Uterus (tissue), 4 donors: Measurements from ENCODE around the gene TEX2. TPM values are rescaled to one million over a fixed set of nuclear protein-coding genes. Genes with fewer than 3 reads are reported as not detected.
A peak's percentile ranks its signal among the peaks of the same experiment; 100 is the strongest.

Experiments
- DNase-seq, 2 donors: peaks; one replicate each; pipeline ENCODE4 v3.0.0-alpha.2; 2019 to 2020
- H3K27ac ChIP-seq, 2 donors: fragments of 200-600 bp; sonication (generic); 1 replicate in 1 of 2; 2 replicates in 1 of 2; pipeline ENCODE4 v1.5.1; 2016 to 2018
- H3K27me3 ChIP-seq, 2 donors: fragments of 200-600 bp; sonication (generic); one replicate each; pipeline ENCODE4 v1.5.1; 2018 to 2019; ENCODE audit warnings: control low read depth in 1 of 2
- H3K36me3 ChIP-seq, 2 donors: fragments of 200-600 bp; sonication (generic); one replicate each; pipeline ENCODE4 v1.5.1; 2019; ENCODE audit warnings: control low read depth in 1 of 2
- H3K4me1 ChIP-seq, 2 donors: fragments of 200-600 bp; sonication (generic); one replicate each; pipeline ENCODE4 v1.5.1; 2018 to 2019; ENCODE audit warnings: control low read depth in 1 of 2
- H3K4me3 ChIP-seq, 2 donors: fragments of 200-600 bp; sonication (generic); 1 replicate in 1 of 2; 2 replicates in 1 of 2; pipeline ENCODE4 v1.5.1; 2018 to 2019; ENCODE audit warnings: mild to moderate bottlenecking in 1 of 2
- H3K9me3 ChIP-seq, 2 donors: fragments of 200-600 bp; sonication (generic); one replicate each; pipeline ENCODE4 v1.5.1; 2019; ENCODE audit warnings: control low read depth in 1 of 2
- POLR2A ChIP-seq, 2 donors: fragments of 450-650 bp; IDR thresholded peaks; one replicate each; pipeline ENCODE4 v1.6.1; 2016; ENCODE audit warnings: antibody characterized with exemption in 2 of 2, mild to moderate bottlenecking in 1 of 2, moderate library complexity in 1 of 2
- intact Hi-C: fragments of 100-400 bp; cut with DNase I; formaldehyde crosslinking; loops from one replicate; pipeline ENCODE4 v1.15.1; 2023; ENCODE audit warnings: low total_unique reads
- total RNA-seq, 4 donors: library from RNA; depleted of rRNA in 3 of 4; stranded (reverse); fragments of >200 nt in 3 of 4; gene quantifications; one replicate each; pipeline versions ENCODE4 v1.1.0 to v1.2.4, GENCODE V29; 2014 to 2023
- TF ChIP-seq, protein P1 (sequence below), 4 experiments: fragments of 200-600 bp in 2 of 4; fragments of 450-650 bp in 2 of 4; sonication (generic) in 2 of 4; IDR thresholded peaks; one replicate each; pipeline ENCODE4 v1.5.1; 2016 to 2019; ENCODE audit warnings: antibody characterized with exemption in 4 of 4, mild to moderate bottlenecking in 2 of 4, moderate library complexity in 1 of 4
- donor health status: DM: yes; HTN: yes; CAD: no.

Gene TEX2, protein sequence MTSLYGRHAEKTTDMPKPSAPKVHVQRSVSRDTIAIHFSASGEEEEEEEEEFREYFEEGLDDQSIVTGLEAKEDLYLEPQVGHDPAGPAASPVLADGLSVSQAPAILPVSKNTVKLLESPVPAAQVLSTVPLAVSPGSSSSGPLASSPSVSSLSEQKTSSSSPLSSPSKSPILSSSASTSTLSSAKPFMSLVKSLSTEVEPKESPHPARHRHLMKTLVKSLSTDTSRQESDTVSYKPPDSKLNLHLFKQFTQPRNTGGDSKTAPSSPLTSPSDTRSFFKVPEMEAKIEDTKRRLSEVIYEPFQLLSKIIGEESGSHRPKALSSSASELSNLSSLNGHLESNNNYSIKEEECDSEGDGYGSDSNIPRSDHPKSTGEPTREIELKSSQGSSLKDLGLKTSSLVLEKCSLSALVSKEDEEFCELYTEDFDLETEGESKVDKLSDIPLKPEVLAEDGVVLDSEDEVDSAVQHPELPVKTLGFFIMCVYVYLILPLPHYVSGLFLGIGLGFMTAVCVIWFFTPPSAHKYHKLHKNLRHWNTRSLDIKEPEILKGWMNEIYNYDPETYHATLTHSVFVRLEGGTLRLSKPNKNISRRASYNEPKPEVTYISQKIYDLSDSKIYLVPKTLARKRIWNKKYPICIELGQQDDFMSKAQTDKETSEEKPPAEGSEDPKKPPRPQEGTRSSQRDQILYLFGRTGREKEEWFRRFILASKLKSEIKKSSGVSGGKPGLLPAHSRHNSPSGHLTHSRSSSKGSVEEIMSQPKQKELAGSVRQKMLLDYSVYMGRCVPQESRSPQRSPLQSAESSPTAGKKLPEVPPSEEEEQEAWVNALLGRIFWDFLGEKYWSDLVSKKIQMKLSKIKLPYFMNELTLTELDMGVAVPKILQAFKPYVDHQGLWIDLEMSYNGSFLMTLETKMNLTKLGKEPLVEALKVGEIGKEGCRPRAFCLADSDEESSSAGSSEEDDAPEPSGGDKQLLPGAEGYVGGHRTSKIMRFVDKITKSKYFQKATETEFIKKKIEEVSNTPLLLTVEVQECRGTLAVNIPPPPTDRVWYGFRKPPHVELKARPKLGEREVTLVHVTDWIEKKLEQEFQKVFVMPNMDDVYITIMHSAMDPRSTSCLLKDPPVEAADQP
- 10 to 100 TPM; 23.8 to 43.4 (median 35.6) TPM for total RNA-seq

GRCh38 chr17:64263000-64263766, at the start of gene TEX2:
Gene TEX2, minus strand, starts transcription at chr17:64263260. Its CDS starts 49,043 bp downstream, at chr17:64214217.
- Histone ChIP-seq H3K27ac (peak within 1 kb of the TSS; percentile 86 to 87), H3K4me3 (peak within 1 kb of the TSS; percentile 94 to 96), H3K27me3 (no peaks in the 10 kb centered on the region), H3K4me1 (peaks cover 0 to 4% of the 10 kb centered on the region in 2 donors), H3K36me3 (no peaks in the 10 kb centered on the region), H3K9me3 (no peaks in the 10 kb centered on the region)
- DNase-seq = peak; percentile 86 to 87
- intact Hi-C loops = loop anchor here (10.0 kb wide), 1 partner anchor 108 kb away; no protein-coding TSS in a partner anchor
- TF ChIP-seq, protein P1, sequence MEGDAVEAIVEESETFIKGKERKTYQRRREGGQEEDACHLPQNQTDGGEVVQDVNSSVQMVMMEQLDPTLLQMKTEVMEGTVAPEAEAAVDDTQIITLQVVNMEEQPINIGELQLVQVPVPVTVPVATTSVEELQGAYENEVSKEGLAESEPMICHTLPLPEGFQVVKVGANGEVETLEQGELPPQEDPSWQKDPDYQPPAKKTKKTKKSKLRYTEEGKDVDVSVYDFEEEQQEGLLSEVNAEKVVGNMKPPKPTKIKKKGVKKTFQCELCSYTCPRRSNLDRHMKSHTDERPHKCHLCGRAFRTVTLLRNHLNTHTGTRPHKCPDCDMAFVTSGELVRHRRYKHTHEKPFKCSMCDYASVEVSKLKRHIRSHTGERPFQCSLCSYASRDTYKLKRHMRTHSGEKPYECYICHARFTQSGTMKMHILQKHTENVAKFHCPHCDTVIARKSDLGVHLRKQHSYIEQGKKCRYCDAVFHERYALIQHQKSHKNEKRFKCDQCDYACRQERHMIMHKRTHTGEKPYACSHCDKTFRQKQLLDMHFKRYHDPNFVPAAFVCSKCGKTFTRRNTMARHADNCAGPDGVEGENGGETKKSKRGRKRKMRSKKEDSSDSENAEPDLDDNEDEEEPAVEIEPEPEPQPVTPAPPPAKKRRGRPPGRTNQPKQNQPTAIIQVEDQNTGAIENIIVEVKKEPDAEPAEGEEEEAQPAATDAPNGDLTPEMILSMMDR (IDR thresholded peaks at IDR 0.05) = peak in 1 of 4 experiments; percentile 30
- TF ChIP-seq POLR2A (IDR thresholded peaks at IDR 0.05) = peak; percentile 33 to 73

DNA sequence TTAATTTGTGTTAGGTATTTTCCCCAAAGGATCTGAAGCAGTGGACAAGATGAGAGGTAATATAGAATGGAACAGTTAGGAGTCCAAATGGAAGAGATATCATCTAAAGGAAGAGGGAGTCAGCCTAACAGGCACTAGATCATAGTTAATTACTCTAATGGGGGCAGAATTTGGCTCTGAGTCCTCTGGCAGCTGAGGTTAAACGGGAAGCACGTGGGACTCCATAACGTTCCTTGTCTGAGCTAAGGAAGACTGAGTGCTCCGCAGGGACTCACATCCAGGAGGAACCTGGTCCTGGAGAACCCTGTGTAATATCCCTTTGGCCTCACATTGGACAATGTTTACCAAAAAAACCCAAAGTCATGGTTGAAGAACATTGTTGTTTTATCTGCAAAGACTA, 46.6 kb upstream of the TEX2 start:
- TF ChIP-seq, protein P1 (IDR thresholded peaks at IDR 0.05) = no peak
- no peak overlapping the region for H3K4me3 ChIP-seq
- H3K36me3 ChIP-seq = no peaks in the 10 kb centered on the region
- H3K27me3 ChIP-seq = no peaks in the 10 kb centered on the region
- intact Hi-C loops = no loop called here
- no peak overlapping the region for H3K27ac ChIP-seq
- no peaks in the 10 kb centered on the region for H3K4me1 ChIP-seq
- peak in 1 of 2 donors; percentile 58 for DNase-seq
- no peaks in the 10 kb centered on the region for H3K9me3 ChIP-seq

GRCh38 chr17:64309021-64309420, 46.0 kb upstream of the TEX2 start:
- TF ChIP-seq, protein P1 (IDR thresholded peaks at IDR 0.05) = no peak
- no peak for TF ChIP-seq POLR2A (IDR thresholded peaks at IDR 0.05)
- no peak overlapping the region for H3K4me3 ChIP-seq
- H3K27ac ChIP-seq = no peak overlapping the region
- DNase-seq = no peak
- H3K4me1 ChIP-seq = no peaks in the 10 kb centered on the region
- H3K36me3 ChIP-seq = no peaks in the 10 kb centered on the region
- intact Hi-C loops = no loop called here
- H3K9me3 ChIP-seq = no peaks in the 10 kb centered on the region
- no peaks in the 10 kb centered on the region for H3K27me3 ChIP-seq

DNA sequence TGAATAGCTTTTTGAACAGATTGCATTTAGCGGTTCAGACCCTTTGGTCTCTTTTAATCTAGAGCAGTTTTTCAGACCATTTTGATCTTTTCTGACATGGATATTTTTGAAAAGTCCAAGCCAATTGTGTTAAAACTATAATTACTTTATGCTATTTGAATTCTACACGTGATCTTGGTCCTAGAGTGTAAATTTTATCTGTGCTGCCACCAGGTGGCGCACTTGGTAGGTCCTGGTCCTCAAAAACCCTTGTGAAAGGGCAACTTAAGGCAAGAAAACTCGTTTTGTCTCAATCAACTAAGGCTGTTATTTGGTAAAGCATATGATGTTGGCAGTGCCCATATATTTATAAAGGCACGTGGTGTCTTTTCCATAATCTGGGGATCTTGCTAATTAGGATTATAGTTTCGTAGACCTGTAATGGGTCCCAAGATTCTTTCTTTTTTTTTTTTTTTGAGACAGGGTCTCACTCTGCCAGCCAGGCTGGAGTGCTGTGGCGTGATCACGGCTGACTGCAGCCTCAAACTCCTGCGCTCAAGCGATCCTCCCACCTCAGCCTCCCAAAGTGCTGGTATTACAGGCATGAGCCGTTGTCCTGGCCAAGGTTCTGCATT, 43.9 kb upstream of the TEX2 start:
- no peaks in the 10 kb centered on the region for H3K36me3 ChIP-seq
- H3K27ac ChIP-seq = no peak overlapping the region
- no peak overlapping the region for H3K4me3 ChIP-seq
- intact Hi-C loops = no loop called here
- no peaks in the 10 kb centered on the region for H3K9me3 ChIP-seq
- DNase-seq = peak; percentile 58 to 59
- TF ChIP-seq, protein P1 (IDR thresholded peaks at IDR 0.05) = peak; percentile 68 to 87 (median 74)
- TF ChIP-seq POLR2A (IDR thresholded peaks at IDR 0.05) = no peak
- H3K4me1 ChIP-seq = no peaks in the 10 kb centered on the region
- H3K27me3 ChIP-seq = no peaks in the 10 kb centered on the region
